HEK293 (cell line): Measurements from ENCODE around the gene ATOH1.

ENCODE experiments used
- GFI1B ChIP-seq: fragments of 450-650 bp; formaldehyde crosslinking; IDR thresholded peaks from 2 replicates; pipeline ENCODE4 v1.5.1; 2016; ENCODE audit warnings: missing biosample characterization, missing genetic modification characterization
- GLI4 ChIP-seq: fragments of 450-650 bp; formaldehyde crosslinking; IDR thresholded peaks from 2 replicates; pipeline ENCODE4 v1.5.1; 2016; ENCODE audit warnings: missing biosample characterization, missing genetic modification characterization
- IKZF3 ChIP-seq: fragments of 450-650 bp; IDR thresholded peaks from 2 replicates; pipeline ENCODE4 v1.5.0; 2018; ENCODE audit warnings: missing biosample characterization, mild to moderate bottlenecking, missing genetic modification characterization, moderate library complexity
- KLF16 ChIP-seq: fragments of 450-650 bp; formaldehyde crosslinking; IDR thresholded peaks from 2 replicates; pipeline ENCODE4 v1.5.1; 2017; ENCODE audit warnings: missing biosample characterization, missing genetic modification characterization
- KLF9 ChIP-seq: fragments of 450-650 bp; formaldehyde crosslinking; IDR thresholded peaks from 2 replicates; pipeline ENCODE4 v1.5.1; 2016; ENCODE audit warnings: missing biosample characterization, missing genetic modification characterization, low read depth
- SCRT2 ChIP-seq: fragments of 450-650 bp; formaldehyde crosslinking; IDR thresholded peaks from 2 replicates; pipeline ENCODE4 v1.5.1; 2016; ENCODE audit warnings: missing biosample characterization, missing genetic modification characterization
- ZBTB21 ChIP-seq: fragments of 450-650 bp; formaldehyde crosslinking; IDR thresholded peaks from 2 replicates; pipeline ENCODE4 v1.5.1; 2017; ENCODE audit warnings: missing biosample characterization, missing genetic modification characterization
- ZFP3 ChIP-seq: fragments of 450-650 bp; formaldehyde crosslinking; IDR thresholded peaks from 2 replicates; pipeline ENCODE4 v1.5.1; 2016; ENCODE audit warnings: low read depth, missing biosample characterization, missing genetic modification characterization
- ZNF138 ChIP-seq: fragments of 450-650 bp; formaldehyde crosslinking; IDR thresholded peaks from 2 replicates; pipeline ENCODE4 v1.5.1; 2016; ENCODE audit warnings: missing biosample characterization, missing genetic modification characterization, borderline replicate concordance
- ZNF140 ChIP-seq: fragments of 450-650 bp; formaldehyde crosslinking; IDR thresholded peaks from 2 replicates; pipeline ENCODE4 v1.5.1; 2016; ENCODE audit warnings: missing biosample characterization, missing genetic modification characterization
- ZNF23 ChIP-seq: fragments of 450-650 bp; formaldehyde crosslinking; IDR thresholded peaks from 2 replicates; pipeline ENCODE4 v1.5.1; 2016; ENCODE audit warnings: missing biosample characterization, missing genetic modification characterization, borderline replicate concordance
- ZNF274 ChIP-seq, 2 experiments: fragments of 200-500 bp in 1 of 2; fragments of 450-650 bp in 1 of 2; sonication (Bioruptor generic) in 1 of 2; formaldehyde crosslinking in 1 of 2; IDR thresholded peaks; 2 replicates each; pipeline versions ENCODE4 v1.5.1 to v1.6.1; 2014 to 2016; ENCODE audit warnings: borderline replicate concordance in 1 of 2, inconsistent platforms in 1 of 2, low read length in 1 of 2, missing biosample characterization in 1 of 2, missing genetic modification characterization in 1 of 2
- ZNF48 ChIP-seq: fragments of 450-650 bp; formaldehyde crosslinking; IDR thresholded peaks from 2 replicates; pipeline ENCODE4 v1.5.1; 2016; ENCODE audit warnings: missing biosample characterization, missing genetic modification characterization
- ZNF560 ChIP-seq: fragments of 450-650 bp; formaldehyde crosslinking; IDR thresholded peaks from 2 replicates; pipeline ENCODE4 v1.5.1; 2017; ENCODE audit warnings: missing biosample characterization, missing genetic modification characterization, borderline replicate concordance
- ZNF600 ChIP-seq: fragments of 450-650 bp; formaldehyde crosslinking; IDR thresholded peaks from 2 replicates; pipeline ENCODE4 v1.5.1; 2016; ENCODE audit warnings: missing biosample characterization, missing genetic modification characterization
- ZNF660 ChIP-seq: fragments of 450-650 bp; IDR thresholded peaks from 2 replicates; pipeline ENCODE4 v1.5.1; 2018; ENCODE audit warnings: missing biosample characterization, mild to moderate bottlenecking, missing genetic modification characterization
- ZNF768 ChIP-seq: fragments of 450-650 bp; formaldehyde crosslinking; IDR thresholded peaks from 2 replicates; pipeline ENCODE4 v1.5.1; 2018; ENCODE audit warnings: missing biosample characterization, mild to moderate bottlenecking, missing genetic modification characterization
- TF ChIP-seq, protein P1 (sequence below): fragments of 450-650 bp; formaldehyde crosslinking; IDR thresholded peaks from 2 replicates; pipeline ENCODE4 v1.5.1; 2016; ENCODE audit warnings: missing biosample characterization, missing genetic modification characterization
- TF ChIP-seq, protein P2 (sequence below): fragments of 450-650 bp; formaldehyde crosslinking; IDR thresholded peaks from 2 replicates; pipeline ENCODE4 v1.5.1; 2016; ENCODE audit warnings: missing biosample characterization, missing genetic modification characterization
- TF ChIP-seq, protein P3 (sequence below): fragments of 450-650 bp; formaldehyde crosslinking; conservative IDR thresholded peaks from 2 replicates; pipeline ENCODE4 v1.5.1; 2016; ENCODE audit warnings: low read depth, missing biosample characterization, missing genetic modification characterization
- TF ChIP-seq, protein P4 (sequence below): fragments of 450-650 bp; formaldehyde crosslinking; conservative IDR thresholded peaks from 2 replicates; pipeline ENCODE4 v1.5.1; 2016; ENCODE audit warnings: low read depth, missing biosample characterization, missing genetic modification characterization
- TF ChIP-seq, protein P5 (sequence below): fragments of 450-650 bp; formaldehyde crosslinking; IDR thresholded peaks from 2 replicates; pipeline ENCODE4 v1.5.1; 2016; ENCODE audit warnings: missing biosample characterization, missing genetic modification characterization, borderline replicate concordance

Gene ATOH1

DNA sequence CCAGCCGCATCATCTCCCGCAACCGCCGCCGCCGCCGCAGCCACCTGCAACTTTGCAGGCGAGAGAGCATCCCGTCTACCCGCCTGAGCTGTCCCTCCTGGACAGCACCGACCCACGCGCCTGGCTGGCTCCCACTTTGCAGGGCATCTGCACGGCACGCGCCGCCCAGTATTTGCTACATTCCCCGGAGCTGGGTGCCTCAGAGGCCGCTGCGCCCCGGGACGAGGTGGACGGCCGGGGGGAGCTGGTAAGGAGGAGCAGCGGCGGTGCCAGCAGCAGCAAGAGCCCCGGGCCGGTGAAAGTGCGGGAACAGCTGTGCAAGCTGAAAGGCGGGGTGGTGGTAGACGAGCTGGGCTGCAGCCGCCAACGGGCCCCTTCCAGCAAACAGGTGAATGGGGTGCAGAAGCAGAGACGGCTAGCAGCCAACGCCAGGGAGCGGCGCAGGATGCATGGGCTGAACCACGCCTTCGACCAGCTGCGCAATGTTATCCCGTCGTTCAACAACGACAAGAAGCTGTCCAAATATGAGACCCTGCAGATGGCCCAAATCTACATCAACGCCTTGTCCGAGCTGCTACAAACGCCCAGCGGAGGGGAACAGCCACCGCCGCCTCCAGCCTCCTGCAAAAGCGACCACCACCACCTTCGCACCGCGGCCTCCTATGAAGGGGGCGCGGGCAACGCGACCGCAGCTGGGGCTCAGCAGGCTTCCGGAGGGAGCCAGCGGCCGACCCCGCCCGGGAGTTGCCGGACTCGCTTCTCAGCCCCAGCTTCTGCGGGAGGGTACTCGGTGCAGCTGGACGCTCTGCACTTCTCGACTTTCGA lies 654 bp downstream of the ATOH1 start (continued):
- TF ChIP-seq, protein P1, sequence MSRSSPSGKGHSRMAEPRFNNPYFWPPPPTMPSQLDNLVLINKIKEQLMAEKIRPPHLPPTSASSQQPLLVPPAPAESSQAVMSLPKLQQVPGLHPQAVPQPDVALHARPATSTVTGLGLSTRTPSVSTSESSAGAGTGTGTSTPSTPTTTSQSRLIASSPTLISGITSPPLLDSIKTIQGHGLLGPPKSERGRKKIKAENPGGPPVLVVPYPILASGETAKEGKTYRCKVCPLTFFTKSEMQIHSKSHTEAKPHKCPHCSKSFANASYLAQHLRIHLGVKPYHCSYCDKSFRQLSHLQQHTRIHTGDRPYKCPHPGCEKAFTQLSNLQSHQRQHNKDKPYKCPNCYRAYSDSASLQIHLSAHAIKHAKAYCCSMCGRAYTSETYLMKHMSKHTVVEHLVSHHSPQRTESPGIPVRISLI = no peak
- TF ChIP-seq ZNF138 (tag by site-specific recombination) (no peak), ZFP3 (tag by site-specific recombination) (no peak), SCRT2 (tag by site-specific recombination) (peak; percentile 76), ZNF48 (tag by site-specific recombination) (no peak), IKZF3 (tag by site-specific recombination) (no peak), GLI4 (tag by site-specific recombination) (no peak), GFI1B (tag by site-specific recombination) (no peak), ZNF600 (tag by site-specific recombination) (no peak), ZNF274 (IDR thresholded peaks at IDR 0.05; ENCODE audit: low read length) (no peak), ZNF274 (tag by site-specific recombination; IDR thresholded peaks at IDR 0.05; ENCODE audit: borderline replicate concordance) (no peak), ZNF560 (tag by site-specific recombination) (no peak), KLF9 (tag by site-specific recombination) (0 out of 2 replicates have a peak, but pooled peaks have one; percentile 29), ZNF23 (tag by site-specific recombination) (no peak), ZBTB21 (tag by site-specific recombination) (no peak), KLF16 (tag by site-specific recombination) (no peak), ZNF140 (tag by site-specific recombination) (no peak), ZNF660 (tag by site-specific recombination) (no peak), ZNF768 (no peak)
- TF ChIP-seq, protein P2, sequence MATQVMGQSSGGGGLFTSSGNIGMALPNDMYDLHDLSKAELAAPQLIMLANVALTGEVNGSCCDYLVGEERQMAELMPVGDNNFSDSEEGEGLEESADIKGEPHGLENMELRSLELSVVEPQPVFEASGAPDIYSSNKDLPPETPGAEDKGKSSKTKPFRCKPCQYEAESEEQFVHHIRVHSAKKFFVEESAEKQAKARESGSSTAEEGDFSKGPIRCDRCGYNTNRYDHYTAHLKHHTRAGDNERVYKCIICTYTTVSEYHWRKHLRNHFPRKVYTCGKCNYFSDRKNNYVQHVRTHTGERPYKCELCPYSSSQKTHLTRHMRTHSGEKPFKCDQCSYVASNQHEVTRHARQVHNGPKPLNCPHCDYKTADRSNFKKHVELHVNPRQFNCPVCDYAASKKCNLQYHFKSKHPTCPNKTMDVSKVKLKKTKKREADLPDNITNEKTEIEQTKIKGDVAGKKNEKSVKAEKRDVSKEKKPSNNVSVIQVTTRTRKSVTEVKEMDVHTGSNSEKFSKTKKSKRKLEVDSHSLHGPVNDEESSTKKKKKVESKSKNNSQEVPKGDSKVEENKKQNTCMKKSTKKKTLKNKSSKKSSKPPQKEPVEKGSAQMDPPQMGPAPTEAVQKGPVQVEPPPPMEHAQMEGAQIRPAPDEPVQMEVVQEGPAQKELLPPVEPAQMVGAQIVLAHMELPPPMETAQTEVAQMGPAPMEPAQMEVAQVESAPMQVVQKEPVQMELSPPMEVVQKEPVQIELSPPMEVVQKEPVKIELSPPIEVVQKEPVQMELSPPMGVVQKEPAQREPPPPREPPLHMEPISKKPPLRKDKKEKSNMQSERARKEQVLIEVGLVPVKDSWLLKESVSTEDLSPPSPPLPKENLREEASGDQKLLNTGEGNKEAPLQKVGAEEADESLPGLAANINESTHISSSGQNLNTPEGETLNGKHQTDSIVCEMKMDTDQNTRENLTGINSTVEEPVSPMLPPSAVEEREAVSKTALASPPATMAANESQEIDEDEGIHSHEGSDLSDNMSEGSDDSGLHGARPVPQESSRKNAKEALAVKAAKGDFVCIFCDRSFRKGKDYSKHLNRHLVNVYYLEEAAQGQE (tag by site-specific recombination) = peak; percentile 81
- TF ChIP-seq, protein P3, sequence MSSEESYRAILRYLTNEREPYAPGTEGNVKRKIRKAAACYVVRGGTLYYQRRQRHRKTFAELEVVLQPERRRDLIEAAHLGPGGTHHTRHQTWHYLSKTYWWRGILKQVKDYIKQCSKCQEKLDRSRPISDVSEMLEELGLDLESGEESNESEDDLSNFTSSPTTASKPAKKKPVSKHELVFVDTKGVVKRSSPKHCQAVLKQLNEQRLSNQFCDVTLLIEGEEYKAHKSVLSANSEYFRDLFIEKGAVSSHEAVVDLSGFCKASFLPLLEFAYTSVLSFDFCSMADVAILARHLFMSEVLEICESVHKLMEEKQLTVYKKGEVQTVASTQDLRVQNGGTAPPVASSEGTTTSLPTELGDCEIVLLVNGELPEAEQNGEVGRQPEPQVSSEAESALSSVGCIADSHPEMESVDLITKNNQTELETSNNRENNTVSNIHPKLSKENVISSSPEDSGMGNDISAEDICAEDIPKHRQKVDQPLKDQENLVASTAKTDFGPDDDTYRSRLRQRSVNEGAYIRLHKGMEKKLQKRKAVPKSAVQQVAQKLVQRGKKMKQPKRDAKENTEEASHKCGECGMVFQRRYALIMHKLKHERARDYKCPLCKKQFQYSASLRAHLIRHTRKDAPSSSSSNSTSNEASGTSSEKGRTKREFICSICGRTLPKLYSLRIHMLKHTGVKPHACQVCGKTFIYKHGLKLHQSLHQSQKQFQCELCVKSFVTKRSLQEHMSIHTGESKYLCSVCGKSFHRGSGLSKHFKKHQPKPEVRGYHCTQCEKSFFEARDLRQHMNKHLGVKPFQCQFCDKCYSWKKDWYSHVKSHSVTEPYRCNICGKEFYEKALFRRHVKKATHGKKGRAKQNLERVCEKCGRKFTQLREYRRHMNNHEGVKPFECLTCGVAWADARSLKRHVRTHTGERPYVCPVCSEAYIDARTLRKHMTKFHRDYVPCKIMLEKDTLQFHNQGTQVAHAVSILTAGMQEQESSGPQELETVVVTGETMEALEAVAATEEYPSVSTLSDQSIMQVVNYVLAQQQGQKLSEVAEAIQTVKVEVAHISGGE (tag by site-specific recombination) = no peak
- TF ChIP-seq, protein P4, sequence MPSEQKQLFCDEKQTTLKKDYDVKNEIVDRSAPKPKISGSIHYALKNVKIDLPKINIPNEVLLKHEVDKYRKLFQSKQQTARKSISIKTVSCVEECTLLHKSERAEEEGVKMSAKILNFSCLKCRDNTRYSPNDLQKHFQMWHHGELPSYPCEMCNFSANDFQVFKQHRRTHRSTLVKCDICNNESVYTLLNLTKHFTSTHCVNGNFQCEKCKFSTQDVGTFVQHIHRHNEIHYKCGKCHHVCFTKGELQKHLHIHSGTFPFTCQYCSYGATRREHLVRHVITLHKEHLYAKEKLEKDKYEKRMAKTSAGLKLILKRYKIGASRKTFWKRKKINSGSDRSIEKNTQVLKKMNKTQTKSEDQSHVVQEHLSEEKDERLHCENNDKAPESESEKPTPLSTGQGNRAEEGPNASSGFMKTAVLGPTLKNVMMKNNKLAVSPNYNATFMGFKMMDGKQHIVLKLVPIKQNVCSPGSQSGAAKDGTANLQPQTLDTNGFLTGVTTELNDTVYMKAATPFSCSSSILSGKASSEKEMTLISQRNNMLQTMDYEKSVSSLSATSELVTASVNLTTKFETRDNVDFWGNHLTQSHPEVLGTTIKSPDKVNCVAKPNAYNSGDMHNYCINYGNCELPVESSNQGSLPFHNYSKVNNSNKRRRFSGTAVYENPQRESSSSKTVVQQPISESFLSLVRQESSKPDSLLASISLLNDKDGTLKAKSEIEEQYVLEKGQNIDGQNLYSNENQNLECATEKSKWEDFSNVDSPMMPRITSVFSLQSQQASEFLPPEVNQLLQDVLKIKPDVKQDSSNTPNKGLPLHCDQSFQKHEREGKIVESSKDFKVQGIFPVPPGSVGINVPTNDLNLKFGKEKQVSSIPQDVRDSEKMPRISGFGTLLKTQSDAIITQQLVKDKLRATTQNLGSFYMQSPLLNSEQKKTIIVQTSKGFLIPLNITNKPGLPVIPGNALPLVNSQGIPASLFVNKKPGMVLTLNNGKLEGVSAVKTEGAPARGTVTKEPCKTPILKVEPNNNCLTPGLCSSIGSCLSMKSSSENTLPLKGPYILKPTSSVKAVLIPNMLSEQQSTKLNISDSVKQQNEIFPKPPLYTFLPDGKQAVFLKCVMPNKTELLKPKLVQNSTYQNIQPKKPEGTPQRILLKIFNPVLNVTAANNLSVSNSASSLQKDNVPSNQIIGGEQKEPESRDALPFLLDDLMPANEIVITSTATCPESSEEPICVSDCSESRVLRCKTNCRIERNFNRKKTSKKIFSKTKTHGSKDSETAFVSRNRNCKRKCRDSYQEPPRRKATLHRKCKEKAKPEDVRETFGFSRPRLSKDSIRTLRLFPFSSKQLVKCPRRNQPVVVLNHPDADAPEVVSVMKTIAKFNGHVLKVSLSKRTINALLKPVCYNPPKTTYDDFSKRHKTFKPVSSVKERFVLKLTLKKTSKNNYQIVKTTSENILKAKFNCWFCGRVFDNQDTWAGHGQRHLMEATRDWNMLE (tag by site-specific recombination) = no peak
- TF ChIP-seq, protein P5, sequence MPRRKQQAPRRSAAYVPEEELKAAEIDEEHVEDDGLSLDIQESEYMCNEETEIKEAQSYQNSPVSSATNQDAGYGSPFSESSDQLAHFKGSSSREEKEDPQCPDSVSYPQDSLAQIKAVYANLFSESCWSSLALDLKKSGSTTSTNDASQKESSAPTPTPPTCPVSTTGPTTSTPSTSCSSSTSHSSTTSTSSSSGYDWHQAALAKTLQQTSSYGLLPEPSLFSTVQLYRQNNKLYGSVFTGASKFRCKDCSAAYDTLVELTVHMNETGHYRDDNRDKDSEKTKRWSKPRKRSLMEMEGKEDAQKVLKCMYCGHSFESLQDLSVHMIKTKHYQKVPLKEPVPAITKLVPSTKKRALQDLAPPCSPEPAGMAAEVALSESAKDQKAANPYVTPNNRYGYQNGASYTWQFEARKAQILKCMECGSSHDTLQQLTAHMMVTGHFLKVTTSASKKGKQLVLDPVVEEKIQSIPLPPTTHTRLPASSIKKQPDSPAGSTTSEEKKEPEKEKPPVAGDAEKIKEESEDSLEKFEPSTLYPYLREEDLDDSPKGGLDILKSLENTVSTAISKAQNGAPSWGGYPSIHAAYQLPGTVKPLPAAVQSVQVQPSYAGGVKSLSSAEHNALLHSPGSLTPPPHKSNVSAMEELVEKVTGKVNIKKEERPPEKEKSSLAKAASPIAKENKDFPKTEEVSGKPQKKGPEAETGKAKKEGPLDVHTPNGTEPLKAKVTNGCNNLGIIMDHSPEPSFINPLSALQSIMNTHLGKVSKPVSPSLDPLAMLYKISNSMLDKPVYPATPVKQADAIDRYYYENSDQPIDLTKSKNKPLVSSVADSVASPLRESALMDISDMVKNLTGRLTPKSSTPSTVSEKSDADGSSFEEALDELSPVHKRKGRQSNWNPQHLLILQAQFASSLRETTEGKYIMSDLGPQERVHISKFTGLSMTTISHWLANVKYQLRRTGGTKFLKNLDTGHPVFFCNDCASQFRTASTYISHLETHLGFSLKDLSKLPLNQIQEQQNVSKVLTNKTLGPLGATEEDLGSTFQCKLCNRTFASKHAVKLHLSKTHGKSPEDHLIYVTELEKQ (tag by site-specific recombination) = no peak
